Fibroblast of the aortic adventitia (primary cell): Measurements from ENCODE around the gene PRSS38. TPM values are rescaled to one million over a fixed set of nuclear protein-coding genes. Genes with fewer than 3 reads are reported as not detected.

Source experiments
- DNase-seq: peaks from one replicate; pipeline ENCODE4 v3.0.0-alpha.2; 2010; ENCODE audit warnings: low read depth
- H3K4me3 ChIP-seq: 2 replicates; pipeline ENCODE4 v1.5.1; 2011; ENCODE audit warnings: low read depth, mild to moderate bottlenecking, control low read depth, low read length, moderate library complexity
- CTCF ChIP-seq: IDR thresholded peaks from 2 replicates; pipeline ENCODE4 v1.5.1; 2011; ENCODE audit warnings: mild to moderate bottlenecking, low read length, control low read depth, inconsistent platforms; ENCODE audit not compliant: insufficient read depth
- total RNA-seq: library from RNA; depleted of rRNA; stranded (reverse); fragments of >200 nt; gene quantifications from 2 replicates; pipeline ENCODE4 v1.2.3, GENCODE V29; 2012; ENCODE audit warnings: low replicate concordance

The PRSS38 gene
- total RNA-seq, 1 donor = not detected

- no peak for TF ChIP-seq CTCF
- DNase-seq = no peak
Measured at GRCh38 chr1:227769047-227769935, 46.2 kb upstream of the PRSS38 start.

GRCh38 chr1:227769936-227770494 is 45.5 kb upstream of the PRSS38 start:
- no peak for TF ChIP-seq CTCF
- H3K4me3 ChIP-seq = no peak overlapping the region
- DNase-seq = no peak

More at GRCh38 chr1:227769047-227769935, 46.2 kb upstream of the PRSS38 start:
- no peak overlapping the region for H3K4me3 ChIP-seq

GRCh38 chr1:227770812-227771211 is 44.7 kb upstream of the PRSS38 start:
- H3K4me3 ChIP-seq = no peak overlapping the region
- no peak for TF ChIP-seq CTCF
- no peak for DNase-seq

- TF ChIP-seq CTCF = no peak
- no peak for DNase-seq
- H3K4me3 ChIP-seq = no peak overlapping the region
Measured at GRCh38 chr1:227771326-227771725, 44.1 kb upstream of the PRSS38 start.

- no peak for DNase-seq
Measured at GRCh38 chr1:227771771-227772170, 43.7 kb upstream of the PRSS38 start.

GRCh38 chr1:227773558-227773957 is 41.9 kb upstream of the PRSS38 start:
- H3K4me3 ChIP-seq = no peak overlapping the region
- TF ChIP-seq CTCF = no peak
- DNase-seq = no peak

More at GRCh38 chr1:227771771-227772170, 43.7 kb upstream of the PRSS38 start:
- no peak overlapping the region for H3K4me3 ChIP-seq
- no peak for TF ChIP-seq CTCF
